ENCODE data around the gene ACTG1. TPM values are rescaled to one million over a fixed set of nuclear protein-coding genes. Genes with fewer than 3 reads are reported as not detected.

Gene ACTG1
- total and polyA plus RNA-seq, 9 of the 15 experiments (the other 6 are each of a cell fraction or from before 2014, with no cell fraction given), result 224 to 1,775 (median 568) TPM

GRCh38 chr17:81553616-81554181 lies 41.1 kb upstream of the ACTG1 start (continued):
- TF ChIP-seq PKNOX1 (IDR thresholded peaks at IDR 0.05) (peak; percentile 63), ZEB2 (IDR thresholded peaks at IDR 0.05) (no peak), MTA3 (IDR thresholded peaks at IDR 0.05; ENCODE audit: borderline replicate concordance) (no peak)

DNA sequence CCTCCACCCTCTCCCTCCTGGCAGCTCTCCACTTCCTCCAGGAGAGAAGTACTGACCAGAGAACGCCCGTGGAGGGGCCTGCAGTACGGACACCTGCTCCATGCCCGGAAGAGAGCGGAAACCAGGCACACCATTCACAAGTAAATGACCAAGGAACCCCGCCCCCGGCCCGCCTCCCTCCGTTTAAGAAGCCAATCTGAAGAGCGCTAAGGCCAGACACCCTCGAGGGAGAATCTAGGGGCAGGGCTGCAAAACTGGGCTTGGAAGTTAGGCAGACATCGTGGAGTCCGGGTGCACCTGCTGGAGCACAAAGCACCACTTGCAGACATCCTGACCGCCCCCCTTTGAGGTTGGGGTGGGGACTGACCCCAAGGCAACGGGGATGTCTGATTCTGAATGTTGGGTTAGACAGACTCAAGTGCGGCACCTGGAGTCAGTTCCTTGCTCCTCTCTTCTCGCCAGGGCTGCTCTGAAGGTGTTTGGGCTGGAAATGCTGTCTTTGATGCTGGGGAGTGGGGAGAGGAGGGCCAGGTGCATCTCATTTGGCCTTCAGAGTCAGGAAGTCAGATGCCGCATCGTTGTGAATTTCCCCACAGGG lies 40.5 kb upstream of the ACTG1 start:
- in situ Hi-C loops (cut with MboI) (no loop called here), intact Hi-C loops (cut with micrococcal nuclease) (no loop called here)
- 0% methylated on average over 16 of the region's 19 CpGs for WGBS (ENCODE audit: insufficient coverage, low coverage, missing lambda C conversion rate)
- ATAC-seq, result peak; percentile 80
- no peak for FAIRE-seq
- ChIA-PET POLR2A (interaction anchor here (0.8 to 2.4 kb wide), 8 partner anchors 10 to 68 kb away, joined by 3 to 26 read pairs (median 5); no protein-coding TSS in a partner anchor), CTCF (ENCODE audit: low intra/inter-chr PET ratio) (no interaction called here)
- Histone ChIP-seq H3K27me3 (ENCODE audit: control insufficient read depth in 2 of 2, insufficient read depth in 2 of 2, low read length in 2 of 2) (no peaks in the 10 kb centered on the region), H4K20me1 (replicated peaks; ENCODE audit: control insufficient read depth, insufficient read depth, low read length) (peaks cover 24% of the 10 kb centered on the region), H3K79me2 (ENCODE audit: control insufficient read depth, insufficient read depth, low read length) (peaks cover 37% of the 10 kb centered on the region), H3K27ac (ENCODE audit: extremely low read depth, low read depth, low read length) (peak overlapping the region; percentile 90), H3K9me3 (replicated peaks; ENCODE audit: control insufficient read depth, insufficient read depth, low read depth, low read length) (no peaks in the 10 kb centered on the region), H3K9ac (ENCODE audit: insufficient read depth in 1 of 2, low read depth in 2 of 2, low read length in 2 of 2) (peak overlapping the region; percentile 89 to 96), H3K36me3 (ENCODE audit: control insufficient read depth, insufficient read depth, low read length) (peaks cover 49% of the 10 kb centered on the region), H3K9me1 (ENCODE audit: control insufficient read depth, insufficient read depth, low read length) (peaks cover 4% of the 10 kb centered on the region), H3K4me2 (ENCODE audit: insufficient read depth, low read length) (peak overlapping the region; percentile 96), H3K4me1 (replicated peaks in 1 of 2; ENCODE audit: control insufficient read depth in 2 of 2, insufficient read depth in 2 of 2, low read length in 2 of 2) (peaks cover 28 to 72% of the 10 kb centered on the region in 2 experiments), H2AFZ (ENCODE audit: low read depth, low read length) (peak overlapping the region; percentile 96), H3K4me3 (peak overlapping the region; percentile 97)
- DNase-seq (ENCODE audit: extremely low read depth in 1 of 4, low spot score in 3 of 4), result peak; percentile 57 to 91 (median 76)
- no TSS peak for BruUV-seq (replicated peaks)
- TF ChIP-seq CREB5 (CRISPR knock-in tag; IDR thresholded peaks at IDR 0.05), result no peak
- no peak for TF ChIP-seq GTF3C2 (IDR thresholded peaks at IDR 0.05; ENCODE audit: borderline replicate concordance, extremely low read depth, insufficient read length)
- TF ChIP-seq KAT7 (CRISPR knock-in tag; IDR thresholded peaks at IDR 0.05; ENCODE audit: borderline replicate concordance), result no peak
- no peak for TF ChIP-seq TGIF2 (CRISPR knock-in tag; IDR thresholded peaks at IDR 0.05)
- no peak for TF ChIP-seq HDAC6 (IDR thresholded peaks at IDR 0.05; ENCODE audit: low read depth, low read length)
- no peak for TF ChIP-seq TRIM24 (IDR thresholded peaks at IDR 0.05)
- TF ChIP-seq TAF1 (IDR thresholded peaks at IDR 0.05; ENCODE audit: control insufficient read depth, extremely low read depth, insufficient read depth, low read length, severe bottlenecking), result no peak
- no peak for TF ChIP-seq ZC3H8 (IDR thresholded peaks at IDR 0.05)
- TF ChIP-seq ZC3H4 (CRISPR knock-in tag; IDR thresholded peaks at IDR 0.05; ENCODE audit: borderline replicate concordance), result no peak
- TF ChIP-seq MAZ (CRISPR knock-in tag; conservative IDR thresholded peaks at IDR 0.05 in 1 of 2, IDR thresholded peaks at IDR 0.05 in 1 of 2), result no peak; a peak in 1 of 4 replicates
- TF ChIP-seq HMG20B (CRISPR knock-in tag; IDR thresholded peaks at IDR 0.05), result no peak

Data from K562 (cell line).